NT2/D1 (cell line): ENCODE data around the gene MAL.

Experiments
- DNase-seq: peaks from one replicate; pipeline ENCODE4 v3.0.0-alpha.2; 2011; ENCODE audit warnings: low read depth, low spot score
- H3K27me3 ChIP-seq: 2 replicates; pipeline ENCODE4 v1.6.0; 2011; ENCODE audit warnings: mild to moderate bottlenecking; ENCODE audit not compliant: insufficient read length, insufficient read depth
- H3K36me3 ChIP-seq: 2 replicates; pipeline ENCODE4 v1.6.1; 2011; ENCODE audit warnings: mild to moderate bottlenecking, low read length, mixed read lengths; ENCODE audit not compliant: insufficient read depth, insufficient read length
- H3K4me1 ChIP-seq: 2 replicates; pipeline ENCODE4 v1.5.1; 2011; ENCODE audit not compliant: insufficient read depth, insufficient read length
- H3K4me3 ChIP-seq: 2 replicates; pipeline ENCODE4 v1.5.1; 2011; ENCODE audit warnings: low read depth; ENCODE audit not compliant: insufficient read length
- H3K9ac ChIP-seq: 2 replicates; pipeline ENCODE4 v1.6.0; 2011; ENCODE audit warnings: low read depth; ENCODE audit not compliant: insufficient read length
- H3K9me3 ChIP-seq: 2 replicates; pipeline ENCODE4 v1.5.1; 2011; ENCODE audit warnings: mild to moderate bottlenecking, low read length; ENCODE audit not compliant: insufficient read depth
- SUZ12 ChIP-seq: IDR thresholded peaks from 2 replicates; pipeline ENCODE4 v1.6.1; 2011; ENCODE audit not compliant: insufficient read length, insufficient read depth; ENCODE audit errors: extremely low read depth
- YY1 ChIP-seq: IDR thresholded peaks from 2 replicates; pipeline ENCODE4 v1.6.1; 2011; ENCODE audit not compliant: insufficient read length, insufficient read depth
- ZNF274 ChIP-seq: IDR thresholded peaks from 2 replicates; pipeline ENCODE4 v1.6.1; 2011; ENCODE audit warnings: mild to moderate bottlenecking, low read depth, low read length

The MAL gene

GRCh38 chr2:94997981-94998930 lies 27.3 kb upstream of the MAL start:
- no peaks in the 10 kb centered on the region for H3K36me3 ChIP-seq
- H3K27me3 ChIP-seq: peaks cover 7% of the 10 kb centered on the region

DNA sequence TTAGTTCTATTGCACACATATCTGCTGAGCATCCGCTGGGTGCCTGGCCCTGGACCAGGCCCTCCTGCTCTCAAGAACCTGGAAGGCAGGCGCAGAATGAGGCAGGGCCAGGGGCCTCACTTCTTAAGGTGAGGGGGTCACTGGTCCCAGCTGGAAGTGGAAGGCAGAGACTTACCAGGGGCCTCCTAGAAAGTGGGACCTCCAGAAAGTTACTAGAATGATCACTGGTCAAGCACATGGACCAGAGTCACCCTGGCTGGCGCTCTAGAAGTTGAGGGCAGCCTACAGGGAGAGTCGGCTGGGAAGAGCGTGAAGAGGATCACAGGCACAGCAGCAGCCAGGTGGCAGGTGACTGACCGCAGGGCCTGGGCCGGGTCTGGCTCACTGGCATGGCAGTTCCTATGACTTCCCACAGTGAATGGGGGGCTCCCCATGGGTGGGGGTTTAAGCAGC lies 26.1 kb upstream of the MAL start:
- H3K9me3 ChIP-seq: no peaks in the 10 kb centered on the region
- no peaks in the 10 kb centered on the region for H3K4me1 ChIP-seq
- no peak for DNase-seq
- H3K4me3 ChIP-seq: no peak overlapping the region
- H3K9ac ChIP-seq: no peak overlapping the region
- TF ChIP-seq ZNF274 (no peak), YY1 (no peak), SUZ12 (no peak)
- H3K27me3 ChIP-seq: peaks cover 4% of the 10 kb centered on the region
- H3K36me3 ChIP-seq: no peaks in the 10 kb centered on the region

More at GRCh38 chr2:94997981-94998930, 27.3 kb upstream of the MAL start:
- no peak for DNase-seq
- H3K9ac ChIP-seq: no peak overlapping the region
- no peaks in the 10 kb centered on the region for H3K9me3 ChIP-seq
- H3K4me1 ChIP-seq: no peaks in the 10 kb centered on the region
- H3K4me3 ChIP-seq: no peak overlapping the region
- TF ChIP-seq YY1: no peak
- no peak for TF ChIP-seq SUZ12
- TF ChIP-seq ZNF274: no peak

GRCh38 chr2:95001051-95001562 lies 24.4 kb upstream of the MAL start:
- Histone ChIP-seq H3K4me1 (peaks cover 4% of the 10 kb centered on the region), H3K36me3 (no peaks in the 10 kb centered on the region), H3K27me3 (no peaks in the 10 kb centered on the region), H3K9me3 (no peaks in the 10 kb centered on the region), H3K4me3 (no peak overlapping the region), H3K9ac (no peak overlapping the region)
- no peak for DNase-seq
- TF ChIP-seq YY1: no peak
- no peak for TF ChIP-seq ZNF274
- TF ChIP-seq SUZ12: no peak

- Histone ChIP-seq H3K9me3 (no peaks in the 10 kb centered on the region), H3K4me1 (peaks cover 4% of the 10 kb centered on the region), H3K9ac (no peak overlapping the region), H3K4me3 (no peak overlapping the region), H3K36me3 (no peaks in the 10 kb centered on the region), H3K27me3 (no peaks in the 10 kb centered on the region)
- DNase-seq: no peak
- TF ChIP-seq SUZ12: no peak
- TF ChIP-seq YY1: no peak
- no peak for TF ChIP-seq ZNF274
Observed at GRCh38 chr2:95001701-95002100, 23.8 kb upstream of the MAL start.

DNA sequence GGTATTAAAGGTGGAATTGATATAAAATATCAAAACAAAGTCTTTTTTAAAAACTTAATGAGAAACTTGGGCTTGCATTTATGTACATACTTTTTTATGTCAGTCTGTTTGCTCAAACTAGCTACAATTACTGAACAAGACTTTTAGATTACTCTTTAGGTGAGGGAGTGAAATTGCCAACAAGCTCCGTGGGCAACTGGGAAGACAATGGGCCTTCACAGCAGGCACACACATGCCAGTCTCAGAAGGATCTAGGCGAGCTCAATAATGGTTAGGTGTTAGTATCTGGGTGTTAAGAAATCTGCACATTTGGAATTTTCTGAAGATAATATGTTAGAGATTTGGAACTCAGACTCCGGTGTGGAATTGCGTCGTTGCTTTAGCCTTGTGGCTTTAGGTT lies 23.0 kb upstream of the MAL start:
- TF ChIP-seq ZNF274: no peak
- no peak for TF ChIP-seq SUZ12
- no peak for TF ChIP-seq YY1
- no peaks in the 10 kb centered on the region for H3K27me3 ChIP-seq

DNA sequence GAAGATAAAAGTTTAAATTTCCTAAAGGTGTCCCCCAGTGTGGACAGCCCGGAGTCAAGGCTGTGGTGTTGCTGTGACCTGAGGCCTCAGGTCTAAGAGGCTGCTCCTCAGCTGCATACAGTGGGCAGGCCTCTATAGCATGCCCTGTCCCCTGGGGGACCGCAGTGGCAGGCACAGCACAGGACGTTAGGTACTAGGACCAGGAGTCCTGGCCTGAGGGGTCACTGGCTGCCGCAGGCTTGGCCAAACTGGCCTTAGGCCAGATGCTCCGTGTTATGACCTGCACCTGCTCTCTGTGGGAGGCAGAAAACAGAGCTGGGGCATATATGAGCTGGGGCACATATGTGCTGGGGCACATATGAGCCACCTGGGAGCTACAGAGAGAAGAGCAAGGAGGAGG lies 21.2 kb upstream of the MAL start:
- Histone ChIP-seq H3K4me1 (peaks cover 8% of the 10 kb centered on the region), H3K4me3 (no peak overlapping the region), H3K9ac (no peak overlapping the region), H3K36me3 (no peaks in the 10 kb centered on the region), H3K27me3 (no peaks in the 10 kb centered on the region), H3K9me3 (no peaks in the 10 kb centered on the region)
- no peak for DNase-seq
- TF ChIP-seq ZNF274: no peak
- no peak for TF ChIP-seq SUZ12
- TF ChIP-seq YY1: no peak

More for the DNA sequence above, 23.0 kb upstream of the MAL start:
- Histone ChIP-seq H3K36me3 (no peaks in the 10 kb centered on the region), H3K4me3 (no peak overlapping the region), H3K4me1 (peaks cover 6% of the 10 kb centered on the region), H3K9me3 (no peaks in the 10 kb centered on the region), H3K9ac (no peak overlapping the region)
- DNase-seq: no peak

- DNase-seq: no peak
- TF ChIP-seq YY1 (no peak), SUZ12 (no peak), ZNF274 (no peak)
- Histone ChIP-seq H3K4me3 (no peak overlapping the region), H3K9ac (no peak overlapping the region), H3K9me3 (no peaks in the 10 kb centered on the region), H3K27me3 (no peaks in the 10 kb centered on the region), H3K4me1 (peaks cover 9% of the 10 kb centered on the region), H3K36me3 (no peaks in the 10 kb centered on the region)
Observed at GRCh38 chr2:95004711-95005110, 20.8 kb upstream of the MAL start.

DNA sequence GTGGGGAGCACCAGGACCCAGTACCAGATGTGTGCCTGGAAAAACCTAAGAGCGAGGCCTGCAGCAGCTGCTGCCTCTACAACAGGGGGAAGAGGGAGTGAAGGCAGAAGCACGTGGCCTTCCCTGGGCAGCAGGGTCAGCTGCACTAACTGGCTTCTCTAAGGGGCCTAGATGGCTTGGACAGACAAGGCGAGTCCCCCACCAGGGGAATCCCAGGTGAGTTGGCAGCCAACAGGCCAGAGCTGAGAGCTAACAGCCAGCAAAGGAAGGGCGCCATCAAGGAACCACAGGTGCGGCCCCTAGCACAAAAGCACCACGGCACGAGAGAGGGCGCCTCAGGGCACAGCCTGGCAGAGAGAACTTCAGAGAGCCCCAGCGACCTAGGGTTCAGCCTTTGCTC lies 19.8 kb upstream of the MAL start:
- H3K9ac ChIP-seq: no peak overlapping the region

More for the DNA sequence above, 19.8 kb upstream of the MAL start:
- no peak for DNase-seq
- Histone ChIP-seq H3K36me3 (no peaks in the 10 kb centered on the region), H3K4me3 (no peak overlapping the region), H3K9me3 (no peaks in the 10 kb centered on the region), H3K27me3 (no peaks in the 10 kb centered on the region), H3K4me1 (peaks cover 15% of the 10 kb centered on the region)
- TF ChIP-seq ZNF274 (no peak), YY1 (no peak), SUZ12 (no peak)
